OCI-LY3 (cell line): ENCODE results near the gene VWA1.
"Not testable (repeated sequence)": the region's sequence is repeated elsewhere in the genome, so short reads cannot be mapped to it uniquely, and the experiment has no call there.

Experiments
- H2AFZ ChIP-seq: fragments of 200-600, 300-600 bp; shearing (Covaris generic); 2 replicates; pipeline ENCODE4 v1.6.0; 2014; ENCODE audit warnings: antibody characterized with exemption, low read depth, low read length
- H3K27ac ChIP-seq: fragments of 200-600, 300-600 bp; sonication (generic); 2 replicates; pipeline ENCODE4 v1.5.1; 2014; ENCODE audit warnings: mild to moderate bottlenecking, low read length, moderate library complexity, mixed read lengths
- H3K27me3 ChIP-seq: fragments of 200-600, 300-600 bp; sonication (generic); 2 replicates; pipeline ENCODE4 v1.6.1; 2014; ENCODE audit warnings: low read depth, low read length, mixed read lengths
- H3K36me3 ChIP-seq: fragments of 200-600, 300-600 bp; sonication (generic); replicated peaks from 2 replicates; pipeline ENCODE3; 2014; ENCODE audit warnings: low read depth, low read length, mixed read lengths
- H3K4me1 ChIP-seq: fragments of 300-600, 200-600 bp; sonication (generic); 2 replicates; pipeline ENCODE4 v1.6.1; 2014; ENCODE audit warnings: low read length, mixed read lengths
- H3K4me2 ChIP-seq: fragments of 200-600, 300-600 bp; sonication (generic); 2 replicates; pipeline ENCODE4 v1.6.1; 2014; ENCODE audit warnings: low read length, mixed read lengths
- H3K4me3 ChIP-seq: fragments of 300-600, 200-600 bp; sonication (generic); 2 replicates; pipeline ENCODE4 v1.5.1; 2014; ENCODE audit warnings: antibody characterized with exemption, mild to moderate bottlenecking, low read length, moderate library complexity
- H3K79me2 ChIP-seq: fragments of 300-600, 200-600 bp; shearing (Covaris generic); 2 replicates; pipeline ENCODE4 v1.6.1; 2014; ENCODE audit warnings: mild to moderate bottlenecking, low read length, mixed read lengths
- H3K9ac ChIP-seq: fragments of 300-600, 200-600 bp; shearing (Covaris generic); 2 replicates; pipeline ENCODE4 v1.6.0; 2014; ENCODE audit warnings: mild to moderate bottlenecking, low read length, moderate library complexity
- H3K9me3 ChIP-seq: fragments of 200-600, 300-600 bp; shearing (Covaris generic); 2 replicates; pipeline ENCODE4 v1.6.1; 2014; ENCODE audit warnings: low read length, mixed read lengths; ENCODE audit not compliant: insufficient read depth
- H4K20me1 ChIP-seq: fragments of 200-600, 300-600 bp; sonication (generic); 2 replicates; pipeline ENCODE4 v1.6.1; 2016; ENCODE audit warnings: low read length, mixed read lengths; ENCODE audit not compliant: insufficient read depth
- CTCF ChIP-seq: fragments of 200-600, 300-600 bp; sonication (generic); IDR thresholded peaks from 2 replicates; pipeline ENCODE4 v1.5.1; 2014; ENCODE audit warnings: antibody characterized with exemption, low read length, low read depth
- EZH2phosphoT487 ChIP-seq: fragments of 200-600 bp; shearing (Covaris generic); IDR thresholded peaks from 2 replicates; pipeline ENCODE4 v1.6.1; 2018; ENCODE audit warnings: antibody characterized with exemption, mixed run types, low read depth

Gene VWA1

GRCh38 chr1:1411626-1412025, 23.9 kb upstream of the VWA1 start:
- TF ChIP-seq CTCF (no peak), EZH2phosphoT487 (no peak)
- Histone ChIP-seq H2AFZ (no peak overlapping the region), H3K4me2 (no peak overlapping the region), H3K27ac (no peak overlapping the region), H3K4me1 (peaks cover 5% of the 10 kb centered on the region), H3K9me3 (no peaks in the 10 kb centered on the region), H3K79me2 (peaks cover 31% of the 10 kb centered on the region), H3K27me3 (no peaks in the 10 kb centered on the region), H3K36me3 (peaks cover 17% of the 10 kb centered on the region), H4K20me1 (no peaks in the 10 kb centered on the region), H3K4me3 (no peak overlapping the region), H3K9ac (no peak overlapping the region)

GRCh38 chr1:1412311-1412902, 23.1 kb upstream of the VWA1 start:
- H3K4me3 ChIP-seq, H3K9me3 ChIP-seq, H3K4me1 ChIP-seq, H3K27me3 ChIP-seq, H4K20me1 ChIP-seq, H3K9ac ChIP-seq, H2AFZ ChIP-seq, H3K27ac ChIP-seq, H3K4me2 ChIP-seq: not testable (repeated sequence)
- peaks cover 17% of the 10 kb centered on the region for H3K36me3 ChIP-seq
- peaks cover 23% of the 10 kb centered on the region for H3K79me2 ChIP-seq

GRCh38 chr1:1415751-1416150, 19.7 kb upstream of the VWA1 start:
- Histone ChIP-seq H3K4me3 (no peak overlapping the region), H3K9ac (no peak overlapping the region), H3K4me1 (peaks cover 19% of the 10 kb centered on the region), H3K79me2 (no peaks in the 10 kb centered on the region), H4K20me1 (no peaks in the 10 kb centered on the region), H2AFZ (no peak overlapping the region), H3K36me3 (peaks cover 3% of the 10 kb centered on the region), H3K4me2 (no peak overlapping the region), H3K27me3 (no peaks in the 10 kb centered on the region), H3K9me3 (no peaks in the 10 kb centered on the region), H3K27ac (no peak overlapping the region)
- TF ChIP-seq EZH2phosphoT487 (no peak), CTCF (no peak)

GRCh38 chr1:1417396-1417795, 18.1 kb upstream of the VWA1 start:
- H3K36me3 ChIP-seq, H4K20me1 ChIP-seq, H3K9me3 ChIP-seq, H2AFZ ChIP-seq, H3K9ac ChIP-seq, H3K4me3 ChIP-seq, H3K79me2 ChIP-seq, H3K27me3 ChIP-seq: not testable (repeated sequence)
- H3K4me1 ChIP-seq: peaks cover 26% of the 10 kb centered on the region
- H3K4me2 ChIP-seq: peak overlapping the region; percentile 48; the same call in 1 of the 2 replicates
- H3K27ac ChIP-seq: peak overlapping the region; percentile 83

GRCh38 chr1:1417825-1418463, 17.5 kb upstream of the VWA1 start:
- not testable (repeated sequence) for H3K36me3 ChIP-seq, H3K9me3 ChIP-seq, H3K27me3 ChIP-seq, H4K20me1 ChIP-seq, H3K79me2 ChIP-seq
- Histone ChIP-seq H3K27ac (peak overlapping the region; percentile 83), H3K4me1 (peaks cover 28% of the 10 kb centered on the region), H3K9ac (peak overlapping the region; percentile 48; the same call in 1 of the 2 replicates), H3K4me3 (peak overlapping the region; percentile 20; the same call in 1 of the 2 replicates), H3K4me2 (peak overlapping the region; percentile 48), H2AFZ (peak overlapping the region; percentile 90)
